ENCODE results near the gene PERCC1. TPM values are rescaled to one million over a fixed set of nuclear protein-coding genes. Genes with fewer than 3 reads are reported as not detected.

Gene PERCC1
- total and polyA plus RNA-seq, 9 of the 15 experiments (the other 6 are each of a cell fraction or from before 2014, with no cell fraction given) = not detected

DNA sequence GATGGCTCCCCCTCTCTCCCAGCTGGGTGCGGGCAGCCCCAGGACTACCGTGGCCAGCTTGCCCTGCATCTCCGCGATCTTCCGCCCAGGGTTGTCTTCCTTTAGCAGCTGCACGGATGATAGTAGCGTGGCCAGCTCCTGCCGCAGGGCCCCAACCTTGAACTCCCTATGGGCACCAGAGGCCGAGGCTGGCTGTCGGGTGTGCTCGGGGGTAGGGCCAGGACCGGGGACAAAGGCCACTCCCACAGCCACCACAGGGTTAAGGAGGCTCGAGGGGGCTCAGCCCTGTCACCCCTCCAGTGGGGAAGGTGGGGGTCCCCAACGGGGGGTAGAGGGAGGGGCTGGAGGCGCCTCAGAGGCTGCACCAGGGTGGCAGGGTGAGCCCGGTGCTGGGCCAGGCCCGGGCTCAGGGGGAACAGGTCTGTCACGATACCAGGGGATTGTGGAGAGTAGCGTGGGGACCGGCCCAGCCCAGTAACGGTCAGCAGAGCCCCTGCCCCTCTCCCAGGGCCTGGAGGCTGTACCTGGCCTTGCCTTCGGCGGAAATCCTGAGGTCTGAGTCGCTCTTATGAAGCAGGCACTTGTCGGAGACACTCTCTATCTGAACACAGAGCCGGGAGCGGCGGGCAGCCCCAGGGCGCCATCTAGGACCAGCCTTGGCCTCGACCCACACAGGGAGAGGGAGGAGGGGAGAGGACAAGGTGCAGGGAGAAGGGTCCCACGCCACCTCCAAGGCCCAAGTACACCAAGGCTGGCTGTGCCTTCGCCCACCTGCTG, 5.2 kb downstream of the PERCC1 start:
- intact Hi-C loops (cut with micrococcal nuclease) (no loop called here), in situ Hi-C loops (cut with MboI) (no loop called here)
- Histone ChIP-seq H2AFZ (ENCODE audit: low read depth, low read length) (0 out of 2 replicates have a peak overlapping the region, but pooled peaks have one; percentile 19), H3K36me3 (ENCODE audit: control insufficient read depth, insufficient read depth, low read length) (no peaks in the 10 kb centered on the region), H3K4me3 (no peak overlapping the region), H3K79me2 (ENCODE audit: control insufficient read depth, insufficient read depth, low read length) (no peaks in the 10 kb centered on the region), H3K4me2 (ENCODE audit: insufficient read depth, low read length) (no peak overlapping the region), H3K9ac (ENCODE audit: insufficient read depth in 1 of 2, low read depth in 2 of 2, low read length in 2 of 2) (no peak overlapping the region), H3K9me3 (replicated peaks; ENCODE audit: control insufficient read depth, insufficient read depth, low read depth, low read length) (no peaks in the 10 kb centered on the region), H3K27ac (ENCODE audit: extremely low read depth, low read depth, low read length) (no peak overlapping the region), H3K4me1 (replicated peaks in 1 of 2; ENCODE audit: control insufficient read depth in 2 of 2, insufficient read depth in 2 of 2, low read length in 2 of 2) (peaks cover 0 to 79% of the 10 kb centered on the region in 2 experiments; a peak in 3 of 5 replicates), H3K27me3 (ENCODE audit: control insufficient read depth in 2 of 2, insufficient read depth in 2 of 2, low read length in 2 of 2) (peaks cover 0 to 15% of the 10 kb centered on the region in 2 experiments; a peak in 2 of 5 replicates), H4K20me1 (replicated peaks; ENCODE audit: control insufficient read depth, insufficient read depth, low read length) (no peaks in the 10 kb centered on the region), H3K9me1 (ENCODE audit: control insufficient read depth, insufficient read depth, low read length) (no peaks in the 10 kb centered on the region)
- FAIRE-seq (no peak), DNase-seq (ENCODE audit: extremely low read depth in 1 of 4, low spot score in 3 of 4) (peak in 1 of 4 experiments; percentile 30), ATAC-seq (peak; percentile 51)
- TF ChIP-seq, protein P1, sequence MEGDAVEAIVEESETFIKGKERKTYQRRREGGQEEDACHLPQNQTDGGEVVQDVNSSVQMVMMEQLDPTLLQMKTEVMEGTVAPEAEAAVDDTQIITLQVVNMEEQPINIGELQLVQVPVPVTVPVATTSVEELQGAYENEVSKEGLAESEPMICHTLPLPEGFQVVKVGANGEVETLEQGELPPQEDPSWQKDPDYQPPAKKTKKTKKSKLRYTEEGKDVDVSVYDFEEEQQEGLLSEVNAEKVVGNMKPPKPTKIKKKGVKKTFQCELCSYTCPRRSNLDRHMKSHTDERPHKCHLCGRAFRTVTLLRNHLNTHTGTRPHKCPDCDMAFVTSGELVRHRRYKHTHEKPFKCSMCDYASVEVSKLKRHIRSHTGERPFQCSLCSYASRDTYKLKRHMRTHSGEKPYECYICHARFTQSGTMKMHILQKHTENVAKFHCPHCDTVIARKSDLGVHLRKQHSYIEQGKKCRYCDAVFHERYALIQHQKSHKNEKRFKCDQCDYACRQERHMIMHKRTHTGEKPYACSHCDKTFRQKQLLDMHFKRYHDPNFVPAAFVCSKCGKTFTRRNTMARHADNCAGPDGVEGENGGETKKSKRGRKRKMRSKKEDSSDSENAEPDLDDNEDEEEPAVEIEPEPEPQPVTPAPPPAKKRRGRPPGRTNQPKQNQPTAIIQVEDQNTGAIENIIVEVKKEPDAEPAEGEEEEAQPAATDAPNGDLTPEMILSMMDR (IDR thresholded peaks at IDR 0.05 in 2 of 3, conservative IDR thresholded peaks at IDR 0.05 in 1 of 3; ENCODE audit: insufficient read depth in 2 of 3, low read depth in 1 of 3, low read length in 3 of 3) = peak; percentile 17 to 24 (median 19); a peak in 3 of 6 replicates
- TF ChIP-seq RAD21 (CRISPR knock-in tag; conservative IDR thresholded peaks at IDR 0.05 in 1 of 2, IDR thresholded peaks at IDR 0.05 in 1 of 2) = no peak
- CTCF ChIA-PET (ENCODE audit: low intra/inter-chr PET ratio) = no interaction called here
- BruUV-seq (replicated peaks) = no TSS peak
- POLR2A ChIA-PET = interaction anchor here (1.0 kb wide), 1 partner anchor 16 kb away, joined by 3 read pairs; the partner anchor contains the start of gene UQCC4
- 43% methylated on average over 30 of the region's 32 CpGs for WGBS (ENCODE audit: insufficient coverage, low coverage, missing lambda C conversion rate)

Data from K562 (cell line).